Choroid plexus epithelial cell (primary cell): ENCODE data around the gene CEP72.
"Not testable (repeated sequence)": the region's sequence is repeated elsewhere in the genome, so short reads cannot be mapped to it uniquely, and the experiment has no call there.

Source experiments
- DNase-seq: peaks from one replicate; pipeline ENCODE4 v3.0.0-alpha.2; 2010; ENCODE audit warnings: low read depth
- H3K4me3 ChIP-seq: 2 replicates; pipeline ENCODE4 v1.5.1; 2011; ENCODE audit warnings: low read depth, mild to moderate bottlenecking, control low read depth, low read length, moderate library complexity
- TF ChIP-seq, protein P1 (sequence below): conservative IDR thresholded peaks from 2 replicates; pipeline ENCODE4 v1.5.1; 2011; ENCODE audit warnings: low read depth, mild to moderate bottlenecking, control low read depth, inconsistent platforms, low read length, moderate library complexity

Gene CEP72

GRCh38 chr5:673831-674629 lies 61.9 kb downstream of the CEP72 start:
- DNase-seq = no peak
- TF ChIP-seq, protein P1, sequence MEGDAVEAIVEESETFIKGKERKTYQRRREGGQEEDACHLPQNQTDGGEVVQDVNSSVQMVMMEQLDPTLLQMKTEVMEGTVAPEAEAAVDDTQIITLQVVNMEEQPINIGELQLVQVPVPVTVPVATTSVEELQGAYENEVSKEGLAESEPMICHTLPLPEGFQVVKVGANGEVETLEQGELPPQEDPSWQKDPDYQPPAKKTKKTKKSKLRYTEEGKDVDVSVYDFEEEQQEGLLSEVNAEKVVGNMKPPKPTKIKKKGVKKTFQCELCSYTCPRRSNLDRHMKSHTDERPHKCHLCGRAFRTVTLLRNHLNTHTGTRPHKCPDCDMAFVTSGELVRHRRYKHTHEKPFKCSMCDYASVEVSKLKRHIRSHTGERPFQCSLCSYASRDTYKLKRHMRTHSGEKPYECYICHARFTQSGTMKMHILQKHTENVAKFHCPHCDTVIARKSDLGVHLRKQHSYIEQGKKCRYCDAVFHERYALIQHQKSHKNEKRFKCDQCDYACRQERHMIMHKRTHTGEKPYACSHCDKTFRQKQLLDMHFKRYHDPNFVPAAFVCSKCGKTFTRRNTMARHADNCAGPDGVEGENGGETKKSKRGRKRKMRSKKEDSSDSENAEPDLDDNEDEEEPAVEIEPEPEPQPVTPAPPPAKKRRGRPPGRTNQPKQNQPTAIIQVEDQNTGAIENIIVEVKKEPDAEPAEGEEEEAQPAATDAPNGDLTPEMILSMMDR = no peak
- no peak overlapping the region for H3K4me3 ChIP-seq

GRCh38 chr5:674630-675011 lies 62.5 kb downstream of the CEP72 start:
- no peak for DNase-seq
- TF ChIP-seq, protein P1 = no peak
- no peak overlapping the region for H3K4me3 ChIP-seq

- TF ChIP-seq, protein P1 = no peak
- H3K4me3 ChIP-seq = no peak overlapping the region
- DNase-seq = no peak
Observed at GRCh38 chr5:675111-675870, 63.2 kb downstream of the CEP72 start.

- H3K4me3 ChIP-seq = no peak overlapping the region
- TF ChIP-seq, protein P1 = no peak
- DNase-seq = no peak
Observed at GRCh38 chr5:675871-676698, 63.9 kb downstream of the CEP72 start.

GRCh38 chr5:676699-677076 lies 64.5 kb downstream of the CEP72 start:
- DNase-seq = no peak
- H3K4me3 ChIP-seq = no peak overlapping the region
- TF ChIP-seq, protein P1 = no peak

GRCh38 chr5:677131-678101 lies 65.3 kb downstream of the CEP72 start:
- no peak for DNase-seq
- H3K4me3 ChIP-seq = no peak overlapping the region
- TF ChIP-seq, protein P1 = no peak

DNA sequence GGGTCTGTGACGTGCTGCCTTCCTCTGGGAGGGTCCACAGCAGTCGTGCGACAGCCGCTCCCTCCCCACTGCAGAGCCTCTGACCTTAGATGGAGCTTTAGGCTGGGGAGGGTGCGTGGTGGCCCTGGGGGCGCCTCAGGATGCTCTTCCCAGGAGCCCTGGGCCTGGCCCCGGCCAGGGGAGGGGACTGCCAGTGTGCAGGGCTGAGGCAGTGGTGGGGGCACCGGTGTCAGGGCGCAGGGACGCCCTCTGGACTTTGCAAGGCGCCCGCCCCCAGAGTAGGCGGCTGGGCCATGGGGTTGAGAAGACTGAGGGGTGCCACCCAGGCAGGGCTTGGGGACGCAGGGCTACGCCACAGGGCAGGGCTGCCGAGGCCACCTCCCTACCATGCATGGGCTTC lies 66.4 kb downstream of the CEP72 start:
- DNase-seq, H3K4me3 ChIP-seq: not testable (repeated sequence)

DNA sequence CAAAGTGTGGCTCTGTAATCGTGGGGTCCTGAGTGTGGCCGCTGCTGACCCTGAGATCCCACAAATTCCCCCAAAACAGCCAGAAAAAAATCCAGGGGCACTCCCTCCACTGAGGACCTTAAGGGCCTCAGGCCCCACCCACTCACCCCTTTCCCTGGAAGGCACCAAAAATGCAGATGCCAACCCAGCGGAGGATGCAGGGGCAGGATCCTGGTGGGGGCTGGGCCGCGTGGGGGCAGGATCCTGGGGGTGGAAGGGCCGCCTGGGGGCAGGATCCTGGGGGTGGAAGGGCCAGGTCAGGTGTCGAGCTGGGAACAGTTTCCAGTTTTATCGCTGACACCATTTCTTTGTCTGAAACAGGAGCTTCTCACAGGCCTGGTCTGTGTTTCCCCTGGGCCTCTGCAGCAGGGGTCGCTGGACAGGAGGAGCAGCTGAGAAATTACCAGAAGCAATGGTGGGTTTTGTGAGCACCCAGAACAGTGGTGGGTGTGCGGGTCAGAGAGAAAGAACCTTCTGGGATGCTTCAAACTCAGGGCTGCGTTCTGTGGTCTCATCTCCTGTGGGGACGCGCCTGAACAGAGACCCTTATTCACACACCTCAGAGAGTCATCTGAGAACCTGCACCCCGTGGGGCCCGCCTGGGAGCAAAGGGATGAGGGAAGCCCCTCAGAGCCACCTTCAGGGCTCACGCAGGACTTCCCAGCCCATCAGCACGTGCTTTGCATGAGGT lies 67.2 kb downstream of the CEP72 start:
- not testable (repeated sequence) for DNase-seq

More for the DNA sequence above, 67.2 kb downstream of the CEP72 start:
- H3K4me3 ChIP-seq = not testable (repeated sequence)
